PC-3 (cell line): ENCODE results near the gene ASL.

ENCODE experiments used
- EZH2phosphoT487 ChIP-seq: fragments of 300-600 bp; sonication (generic); IDR thresholded peaks from 2 replicates; pipeline ENCODE4 v1.6.1; 2018; ENCODE audit warnings: mild to moderate bottlenecking, antibody characterized with exemption, low read length, borderline replicate concordance
- TF ChIP-seq, protein P1 (sequence below): fragments of 300-600 bp; sonication (generic); conservative IDR thresholded peaks from 2 replicates; pipeline ENCODE4 v1.5.1; 2017; ENCODE audit warnings: antibody characterized with exemption, low read depth, mild to moderate bottlenecking, low read length

DNA sequence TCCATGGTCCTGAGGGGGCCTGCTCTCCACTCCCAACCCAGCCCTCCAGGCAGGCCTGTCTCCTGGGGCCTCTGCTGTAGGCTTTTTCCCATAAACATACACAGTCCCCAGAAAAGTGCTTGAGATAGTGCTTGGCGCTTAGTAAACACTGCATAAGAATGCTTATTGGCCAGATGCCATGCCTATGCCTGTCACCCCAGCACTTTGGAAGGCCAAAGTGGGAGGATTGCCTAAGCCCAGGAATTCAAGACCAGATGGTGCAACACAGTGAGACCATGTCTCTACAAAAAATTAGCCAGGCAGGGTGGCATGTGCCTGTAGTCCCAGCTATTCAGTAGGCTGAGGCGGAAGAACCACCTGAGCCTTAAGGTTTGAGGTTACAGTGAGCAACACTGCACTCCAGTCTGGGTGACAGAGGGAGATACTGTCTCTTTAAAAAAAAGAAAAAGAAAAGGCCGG is 24.6 kb upstream of the ASL start:
- TF ChIP-seq, protein P1, sequence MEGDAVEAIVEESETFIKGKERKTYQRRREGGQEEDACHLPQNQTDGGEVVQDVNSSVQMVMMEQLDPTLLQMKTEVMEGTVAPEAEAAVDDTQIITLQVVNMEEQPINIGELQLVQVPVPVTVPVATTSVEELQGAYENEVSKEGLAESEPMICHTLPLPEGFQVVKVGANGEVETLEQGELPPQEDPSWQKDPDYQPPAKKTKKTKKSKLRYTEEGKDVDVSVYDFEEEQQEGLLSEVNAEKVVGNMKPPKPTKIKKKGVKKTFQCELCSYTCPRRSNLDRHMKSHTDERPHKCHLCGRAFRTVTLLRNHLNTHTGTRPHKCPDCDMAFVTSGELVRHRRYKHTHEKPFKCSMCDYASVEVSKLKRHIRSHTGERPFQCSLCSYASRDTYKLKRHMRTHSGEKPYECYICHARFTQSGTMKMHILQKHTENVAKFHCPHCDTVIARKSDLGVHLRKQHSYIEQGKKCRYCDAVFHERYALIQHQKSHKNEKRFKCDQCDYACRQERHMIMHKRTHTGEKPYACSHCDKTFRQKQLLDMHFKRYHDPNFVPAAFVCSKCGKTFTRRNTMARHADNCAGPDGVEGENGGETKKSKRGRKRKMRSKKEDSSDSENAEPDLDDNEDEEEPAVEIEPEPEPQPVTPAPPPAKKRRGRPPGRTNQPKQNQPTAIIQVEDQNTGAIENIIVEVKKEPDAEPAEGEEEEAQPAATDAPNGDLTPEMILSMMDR, result no peak
- no peak for TF ChIP-seq EZH2phosphoT487
